B cell (primary cell): ENCODE measurements around the gene CCDC93. TPM values are rescaled to one million over a fixed set of nuclear protein-coding genes. Genes with fewer than 3 reads are reported as not detected.

ENCODE experiments used
- ATAC-seq: fragments of 200-7000 bp; cut with Tn5 transposase; one replicate; pipeline ENCODE4 v1.10.0; 2021; ENCODE audit warnings: low read depth, mild to moderate bottlenecking, moderate number of reproducible peaks, moderate library complexity
- CTCF ChIA-PET: fragments of 350-600 bp; sonication (Branson Sonifier 250); formaldehyde crosslinking; loops from one replicate; lab custom pipeline; 2021; ENCODE audit warnings: antibody characterized with exemption, inconsistent platforms; lab: Charles Lee
- POLR2A ChIA-PET: fragments of 350-600 bp; sonication (Branson Sonifier 250); formaldehyde crosslinking; loops from one replicate; lab custom pipeline; 2021; ENCODE audit warnings: antibody characterized with exemption; lab: Charles Lee
- DNase-seq: peaks from one replicate; pipeline ENCODE4 v3.0.0; 2013
- H2AFZ ChIP-seq: 2 replicates; pipeline ENCODE4 v1.6.1; 2012; ENCODE audit warnings: mild to moderate bottlenecking, low read depth, low read length; ENCODE audit not compliant: insufficient read depth, poor library complexity, severe bottlenecking
- H3K27ac ChIP-seq, 2 donors: 1 replicate in 1 of 2; 2 replicates in 1 of 2; pipeline ENCODE4 v1.5.1; 2012 to 2013; ENCODE audit warnings: low read length in 2 of 2, mild to moderate bottlenecking in 2 of 2, moderate library complexity in 1 of 2
- H3K27me3 ChIP-seq, 4 experiments: fragments of 200-600 bp in 1 of 4; sonication (generic) in 1 of 4; replicated peaks in 1 of 4; 1 replicate in 2 of 4; 2 replicates in 2 of 4; pipeline versions ENCODE4 v1.6.1 to v1.7.0; 2013 to 2016; ENCODE audit warnings: low read length in 3 of 4, mild to moderate bottlenecking in 2 of 4, mixed read lengths in 1 of 4, moderate library complexity in 1 of 4; ENCODE audit not compliant: insufficient read depth in 4 of 4, control insufficient read depth in 3 of 4; ENCODE audit errors: control extremely low read depth in 1 of 4
- H3K36me3 ChIP-seq, 2 experiments: replicated peaks in 1 of 2; 1 replicate in 1 of 2; 2 replicates in 1 of 2; pipeline versions ENCODE4 v1.6.1 to v1.7.1; 2013; ENCODE audit warnings: low read length in 1 of 2; ENCODE audit not compliant: insufficient read depth in 2 of 2, control insufficient read depth in 1 of 2; ENCODE audit errors: control extremely low read depth in 1 of 2, extremely low read depth in 1 of 2
- H3K4me1 ChIP-seq, 2 donors: fragments of 200-600 bp in 1 of 2; sonication (generic) in 1 of 2; 1 replicate in 1 of 2; 2 replicates in 1 of 2; pipeline versions ENCODE4 v1.5.1 to v1.6.1; 2013 to 2017; ENCODE audit warnings: low read length in 2 of 2; ENCODE audit not compliant: control insufficient read depth in 2 of 2, insufficient read depth in 2 of 2
- H3K4me2 ChIP-seq: replicated peaks from 2 replicates; pipeline ENCODE3; 2012; ENCODE audit warnings: mild to moderate bottlenecking, low read depth, low read length; ENCODE audit not compliant: poor library complexity, severe bottlenecking
- H3K4me3 ChIP-seq, 5 experiments: fragments of 200-600 bp in 1 of 5; sonication (generic) in 1 of 5; 1 replicate in 3 of 5; 2 replicates in 2 of 5; pipeline versions ENCODE4 v1.5.1 to v1.7.0; 2011 to 2016; ENCODE audit warnings: low read length in 4 of 5, mild to moderate bottlenecking in 4 of 5, low read depth in 2 of 5, control low read depth in 1 of 5, moderate library complexity in 1 of 5; ENCODE audit not compliant: insufficient read depth in 1 of 5; ENCODE audit errors: control extremely low read depth in 1 of 5, extremely low read depth in 1 of 5
- H3K79me2 ChIP-seq: fragments of 200-600 bp; sonication (generic); one replicate; pipeline ENCODE4 v1.6.0; 2016; ENCODE audit warnings: low read length; ENCODE audit not compliant: control insufficient read depth, insufficient read depth
- H3K9ac ChIP-seq: fragments of 200-600 bp; sonication (generic); 2 replicates; pipeline ENCODE4 v1.6.1; 2017; ENCODE audit warnings: mild to moderate bottlenecking, low read length, moderate library complexity
- H3K9me3 ChIP-seq, 3 donors: one replicate each; pipeline versions ENCODE4 v1.6.1 to v1.7.1; 2013; ENCODE audit warnings: low read length in 2 of 3; ENCODE audit not compliant: control insufficient read depth in 2 of 3, insufficient read depth in 1 of 3; ENCODE audit errors: control extremely low read depth in 1 of 3
- H4K20me1 ChIP-seq: 2 replicates; pipeline ENCODE4 v1.6.0; 2012; ENCODE audit warnings: mild to moderate bottlenecking, low read length; ENCODE audit not compliant: insufficient read depth, control insufficient read depth, poor library complexity, severe bottlenecking
- H3K27ac Mint-ChIP-seq: one replicate; pipeline ENCODE4 v1.8.0; 2021; ENCODE audit warnings: mixed read lengths
- H3K27me3 Mint-ChIP-seq: one replicate; pipeline ENCODE4 v1.8.0; 2021; ENCODE audit warnings: mixed read lengths
- H3K4me1 Mint-ChIP-seq: one replicate; pipeline ENCODE4 v1.8.0; 2021; ENCODE audit warnings: mixed read lengths
- H3K4me3 Mint-ChIP-seq: one replicate; pipeline ENCODE4 v1.8.0; 2021; ENCODE audit warnings: mixed read lengths
- H3K9me3 Mint-ChIP-seq: one replicate; pipeline ENCODE4 v1.8.0; 2022; ENCODE audit warnings: mixed read lengths; ENCODE audit not compliant: insufficient read depth
- EZH2 ChIP-seq: IDR thresholded peaks from 2 replicates; pipeline ENCODE4 v1.6.1; 2012; ENCODE audit warnings: borderline replicate concordance, low read depth, mild to moderate bottlenecking, moderate library complexity, low read length; ENCODE audit not compliant: insufficient read depth, poor library complexity, severe bottlenecking
- whole genome bisulfite sequencing: methylation state at CpG from one replicate; pipeline ENCODE4 v1.1.5; 2013; ENCODE audit warnings: missing lambda C conversion rate; ENCODE audit not compliant: insufficient coverage; 5-methylcytosine and 5-hydroxymethylcytosine counted together
- intact Hi-C: fragments of 100-400 bp; cut with micrococcal nuclease; formaldehyde crosslinking; loops from one replicate; pipeline ENCODE4 v1.10.0; 2022
- polyA plus RNA-seq: library from polyadenylated mRNA; depleted of rRNA; stranded (reverse); fragments of >200 nt; gene quantifications from 2 replicates; pipeline ENCODE4 v1.2.3, GENCODE V29; 2012
- total RNA-seq, 2 donors: library from RNA; stranded (reverse); fragments of 120-200 nt in 1 of 2; gene quantifications; 1 replicate in 1 of 2; 2 replicates in 1 of 2; pipeline versions ENCODE4 v1.2.3 to v1.2.4, GENCODE V29; 2013 to 2022
- TF ChIP-seq, protein P1 (sequence below): fragments of 200-600 bp; IDR thresholded peaks from one replicate; pipeline ENCODE4 v1.8.0; 2022; ENCODE audit warnings: antibody characterized with exemption, mild to moderate bottlenecking

CCDC93 gene
- total and polyA plus RNA-seq, 2 donors (not counting 1 experiment from before 2014, with no cell fraction given): 17.5 to 79.6 TPM

DNA sequence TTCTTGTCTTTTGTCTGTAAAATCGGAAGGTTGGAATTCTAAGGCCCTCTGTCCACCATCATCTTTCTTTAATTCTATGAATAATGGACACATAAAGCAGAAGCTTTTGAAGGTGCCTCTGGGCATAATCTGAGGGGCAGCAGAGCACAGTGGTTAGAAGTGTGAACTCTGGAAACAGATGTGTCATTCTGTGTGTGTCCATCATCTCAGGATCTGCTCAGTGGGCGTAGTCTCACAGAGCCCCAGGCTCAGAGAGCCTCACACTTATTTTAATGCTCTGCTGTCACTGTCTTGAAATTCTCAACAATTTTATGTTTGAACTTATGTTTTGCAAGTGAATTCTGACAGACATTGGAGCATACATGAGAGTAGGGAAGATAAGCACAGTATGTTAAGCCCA, 31.0 kb upstream of the CCDC93 start:
- no peak overlapping the region for H3K27ac Mint-ChIP-seq
- DNase-seq (no peak), ATAC-seq (no peak)
- Histone ChIP-seq H3K79me2 (no peaks in the 10 kb centered on the region), H3K4me2 (no peak overlapping the region), H3K9me3 (no peaks in the 10 kb centered on the region), H3K9ac (no peak overlapping the region), H3K4me3 (no peak overlapping the region), H3K27me3 (peaks cover 0 to 9% (median 6%) of the 10 kb centered on the region in 4 experiments), H3K36me3 (no peaks in the 10 kb centered on the region), H3K27ac (no peak overlapping the region), H3K4me1 (peaks cover 0 to 9% of the 10 kb centered on the region in 2 donors), H2AFZ (no peak overlapping the region), H4K20me1 (no peaks in the 10 kb centered on the region)
- ChIA-PET CTCF (interaction anchor here (5.5 to 20.1 kb wide), 2 partner anchors 12 to 18 kb away, joined by 53 to 784 read pairs; no protein-coding TSS in a partner anchor), POLR2A (no interaction called here)
- no peaks in the 10 kb centered on the region for H3K9me3 Mint-ChIP-seq
- WGBS: no CpG with 5 or more reads among the region's 2 CpGs
- H3K27me3 Mint-ChIP-seq: peaks cover 29% of the 10 kb centered on the region
- peaks cover 8% of the 10 kb centered on the region for H3K4me1 Mint-ChIP-seq
- intact Hi-C loops: loop anchor here (5.0 kb wide), 1 partner anchor 157 kb away; no protein-coding TSS in a partner anchor
- TF ChIP-seq, protein P1, sequence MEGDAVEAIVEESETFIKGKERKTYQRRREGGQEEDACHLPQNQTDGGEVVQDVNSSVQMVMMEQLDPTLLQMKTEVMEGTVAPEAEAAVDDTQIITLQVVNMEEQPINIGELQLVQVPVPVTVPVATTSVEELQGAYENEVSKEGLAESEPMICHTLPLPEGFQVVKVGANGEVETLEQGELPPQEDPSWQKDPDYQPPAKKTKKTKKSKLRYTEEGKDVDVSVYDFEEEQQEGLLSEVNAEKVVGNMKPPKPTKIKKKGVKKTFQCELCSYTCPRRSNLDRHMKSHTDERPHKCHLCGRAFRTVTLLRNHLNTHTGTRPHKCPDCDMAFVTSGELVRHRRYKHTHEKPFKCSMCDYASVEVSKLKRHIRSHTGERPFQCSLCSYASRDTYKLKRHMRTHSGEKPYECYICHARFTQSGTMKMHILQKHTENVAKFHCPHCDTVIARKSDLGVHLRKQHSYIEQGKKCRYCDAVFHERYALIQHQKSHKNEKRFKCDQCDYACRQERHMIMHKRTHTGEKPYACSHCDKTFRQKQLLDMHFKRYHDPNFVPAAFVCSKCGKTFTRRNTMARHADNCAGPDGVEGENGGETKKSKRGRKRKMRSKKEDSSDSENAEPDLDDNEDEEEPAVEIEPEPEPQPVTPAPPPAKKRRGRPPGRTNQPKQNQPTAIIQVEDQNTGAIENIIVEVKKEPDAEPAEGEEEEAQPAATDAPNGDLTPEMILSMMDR: no peak
- TF ChIP-seq EZH2: no peak
- no peak overlapping the region for H3K4me3 Mint-ChIP-seq

DNA sequence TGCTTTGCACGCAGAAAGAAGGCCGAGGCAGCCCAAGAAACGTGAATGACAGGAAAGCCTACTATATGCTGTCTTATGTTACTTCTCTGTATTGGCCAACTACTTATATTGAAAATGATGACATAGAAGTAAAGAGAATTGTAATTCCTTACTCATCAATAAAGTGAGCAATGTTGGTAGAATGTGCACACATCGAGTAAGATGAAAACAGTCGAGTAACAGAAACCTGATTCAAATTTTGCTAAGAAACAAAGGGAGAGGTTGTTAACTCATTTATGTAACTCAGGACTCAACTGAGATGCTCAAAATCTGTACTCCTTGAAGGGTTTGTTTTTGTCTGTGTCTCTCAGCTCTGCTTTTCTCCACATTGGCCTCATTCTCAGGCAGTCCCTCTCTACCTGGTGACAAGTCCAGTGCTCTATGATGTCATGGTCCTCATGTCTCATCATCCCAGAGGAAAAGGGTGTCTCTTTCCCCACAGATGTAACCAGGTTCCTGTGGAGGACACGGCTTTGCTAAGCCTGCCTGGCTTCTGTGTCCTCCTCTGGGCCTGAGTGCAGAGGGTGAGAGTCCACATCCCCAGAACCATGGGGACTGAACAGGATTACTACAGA, 30.3 kb upstream of the CCDC93 start:
- H3K4me1 Mint-ChIP-seq: peaks cover 3% of the 10 kb centered on the region
- H2AFZ ChIP-seq: no peak overlapping the region
- H3K27me3 Mint-ChIP-seq: peaks cover 34% of the 10 kb centered on the region
- no peak for TF ChIP-seq EZH2
- TF ChIP-seq, protein P1: no peak
- ChIA-PET POLR2A (no interaction called here), CTCF (interaction anchor here (5.5 to 20.1 kb wide), 2 partner anchors 11 to 19 kb away, joined by 53 to 784 read pairs; no protein-coding TSS in a partner anchor)
- no peak overlapping the region for H3K4me2 ChIP-seq
- no peak for DNase-seq
- no peak overlapping the region for H3K9ac ChIP-seq
- no peaks in the 10 kb centered on the region for H3K36me3 ChIP-seq
- no peak overlapping the region for H3K27ac ChIP-seq
- no peaks in the 10 kb centered on the region for H3K9me3 ChIP-seq
- H3K9me3 Mint-ChIP-seq: no peaks in the 10 kb centered on the region
- peaks cover 0 to 6% of the 10 kb centered on the region in 2 donors for H3K4me1 ChIP-seq
- WGBS: 33% methylated on average over 1 of the region's 6 CpGs
- intact Hi-C loops: no loop called here
- no peak for ATAC-seq
- H3K27me3 ChIP-seq: peaks cover 0 to 13% (median 8%) of the 10 kb centered on the region in 4 experiments
- H3K4me3 Mint-ChIP-seq: no peak overlapping the region
- no peak overlapping the region for H3K27ac Mint-ChIP-seq
- no peak overlapping the region for H3K4me3 ChIP-seq
- H4K20me1 ChIP-seq: no peaks in the 10 kb centered on the region
- no peaks in the 10 kb centered on the region for H3K79me2 ChIP-seq
